BJ (cell line): Measurements from ENCODE around the gene SHANK1. TPM values are rescaled to one million over a fixed set of nuclear protein-coding genes. Genes with fewer than 3 reads are reported as not detected.

Experiments used
- CTCF ChIA-PET: fragments of 350-600 bp; formaldehyde crosslinking; extraction: SDS; loops from one replicate; lab custom pipeline; 2021; ENCODE audit warnings: antibody characterized with exemption, inconsistent platforms; lab: Yijun Ruan, JAX
- POLR2A ChIA-PET: fragments of 300-600 bp; sonication (Branson Sonifier 250); formaldehyde crosslinking; extraction: SDS; loops from one replicate; lab custom pipeline; 2021; ENCODE audit warnings: antibody characterized with exemption; lab: Charles Lee
- DNase-seq: peaks from one replicate; pipeline ENCODE4 v3.0.0-alpha.2; 2011; ENCODE audit warnings: low read depth
- H3K27me3 ChIP-seq: 2 replicates; pipeline ENCODE4 v1.6.0; 2011; ENCODE audit warnings: low read length; ENCODE audit not compliant: control insufficient read depth, insufficient read depth
- H3K36me3 ChIP-seq: 2 replicates; pipeline ENCODE4 v1.5.1; 2011; ENCODE audit warnings: low read length; ENCODE audit not compliant: control insufficient read depth, insufficient read depth
- H3K4me3 ChIP-seq: 2 replicates; pipeline ENCODE4 v1.5.1; 2011; ENCODE audit warnings: low read depth, mild to moderate bottlenecking, control low read depth, low read length
- CTCF ChIP-seq: IDR thresholded peaks from 2 replicates; pipeline ENCODE4 v1.5.1; 2011; ENCODE audit warnings: low read depth, mild to moderate bottlenecking, control low read depth, inconsistent platforms, low read length, moderate library complexity; ENCODE audit not compliant: insufficient read depth
- polyA plus RNA-seq: library from polyadenylated mRNA; depleted of rRNA; stranded (reverse); fragments of >200 nt; gene quantifications from 2 replicates; pipeline ENCODE4 v1.2.3, GENCODE V29; 2011

SHANK1 gene
- polyA plus RNA-seq, 1 experiment, result 1.8 TPM

DNA sequence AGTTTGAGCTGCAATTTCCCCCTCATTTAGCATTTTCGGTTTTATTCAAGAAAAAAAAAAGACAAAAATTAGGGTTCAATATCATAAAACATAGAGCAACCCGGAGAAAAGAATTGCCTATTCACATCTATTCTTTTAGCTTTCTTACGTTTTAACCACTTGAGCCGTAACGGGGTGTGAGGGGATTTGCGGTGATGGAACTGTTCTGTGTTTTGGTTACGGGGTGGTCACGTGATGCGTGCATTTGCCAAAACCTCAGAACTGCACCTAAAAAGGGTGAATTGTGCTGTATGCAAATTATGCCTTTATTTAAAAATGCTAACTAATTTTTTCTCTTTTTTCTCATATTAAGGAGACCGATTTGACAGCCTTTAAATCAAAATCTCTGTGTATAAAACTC is 25.6 kb upstream of the SHANK1 start:
- DNase-seq, result no peak
- no peak for TF ChIP-seq CTCF
- ChIA-PET POLR2A (no interaction called here), CTCF (no interaction called here)
- Histone ChIP-seq H3K4me3 (no peak overlapping the region), H3K27me3 (no peaks in the 10 kb centered on the region), H3K36me3 (no peaks in the 10 kb centered on the region)

DNA sequence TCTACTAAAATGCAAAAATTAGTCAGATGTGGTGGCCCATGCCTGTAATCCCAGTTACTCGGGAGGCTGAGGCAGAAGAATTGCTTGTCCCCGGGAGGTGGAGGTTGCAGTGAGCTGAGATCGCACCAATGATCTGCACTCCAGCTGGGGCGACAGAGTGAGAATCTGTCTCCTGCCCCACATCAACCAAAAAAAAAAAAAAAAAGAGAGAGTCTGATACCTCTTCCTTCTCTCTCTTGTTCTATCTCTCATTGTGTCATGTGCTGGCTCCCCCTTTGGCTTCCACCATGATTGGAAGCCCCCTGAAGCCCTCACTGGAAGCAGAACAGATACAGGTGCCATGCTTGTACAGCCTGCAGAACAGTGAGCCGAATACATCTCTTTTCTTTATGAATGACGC is 23.9 kb upstream of the SHANK1 start:
- H3K4me3 ChIP-seq, result no peak overlapping the region
- POLR2A ChIA-PET, result no interaction called here
- H3K36me3 ChIP-seq, result no peaks in the 10 kb centered on the region
- CTCF ChIA-PET, result no interaction called here
- no peak for TF ChIP-seq CTCF
- peaks cover 2% of the 10 kb centered on the region for H3K27me3 ChIP-seq
- DNase-seq, result no peak

GRCh38 chr19:50741179-50741933 is 21.8 kb upstream of the SHANK1 start:
- ChIA-PET CTCF (interaction anchor here (0.6 to 0.9 kb wide), 2 partner anchors 16 to 252 kb away, joined by 3 to 4 read pairs; no protein-coding TSS in a partner anchor), POLR2A (no interaction called here)
- no peak for DNase-seq
- H3K36me3 ChIP-seq, result no peaks in the 10 kb centered on the region
- peaks cover 2% of the 10 kb centered on the region for H3K27me3 ChIP-seq
- no peak overlapping the region for H3K4me3 ChIP-seq
- no peak for TF ChIP-seq CTCF

- H3K27me3 ChIP-seq, result peaks cover 2% of the 10 kb centered on the region
- DNase-seq, result no peak
- POLR2A ChIA-PET, result no interaction called here
- TF ChIP-seq CTCF, result no peak
- no peaks in the 10 kb centered on the region for H3K36me3 ChIP-seq
- H3K4me3 ChIP-seq, result no peak overlapping the region
- CTCF ChIA-PET, result no interaction called here
Observed at GRCh38 chr19:50739914-50740426, 20.4 kb upstream of the SHANK1 start.

- no peak for TF ChIP-seq CTCF
- Histone ChIP-seq H3K36me3 (no peaks in the 10 kb centered on the region), H3K27me3 (peaks cover 2% of the 10 kb centered on the region), H3K4me3 (no peak overlapping the region)
- POLR2A ChIA-PET, result no interaction called here
- CTCF ChIA-PET, result no interaction called here
- no peak for DNase-seq
Observed at GRCh38 chr19:50739132-50739913, 19.7 kb upstream of the SHANK1 start.
